HG03521 (cell line): Measurements from ENCODE around the gene TAP2.

Experiments
- ATAC-seq: cut with Tn5 transposase; IDR thresholded peaks from one replicate; pipeline ENCODE4 v1.9.1; 2021; ENCODE audit warnings: mild to moderate bottlenecking, moderate library complexity; ENCODE audit not compliant: unreplicated experiment

The TAP2 gene

GRCh38 chr6:32796848-32797776 lies 41.4 kb downstream of the TAP2 start:
- no peak for ATAC-seq

DNA sequence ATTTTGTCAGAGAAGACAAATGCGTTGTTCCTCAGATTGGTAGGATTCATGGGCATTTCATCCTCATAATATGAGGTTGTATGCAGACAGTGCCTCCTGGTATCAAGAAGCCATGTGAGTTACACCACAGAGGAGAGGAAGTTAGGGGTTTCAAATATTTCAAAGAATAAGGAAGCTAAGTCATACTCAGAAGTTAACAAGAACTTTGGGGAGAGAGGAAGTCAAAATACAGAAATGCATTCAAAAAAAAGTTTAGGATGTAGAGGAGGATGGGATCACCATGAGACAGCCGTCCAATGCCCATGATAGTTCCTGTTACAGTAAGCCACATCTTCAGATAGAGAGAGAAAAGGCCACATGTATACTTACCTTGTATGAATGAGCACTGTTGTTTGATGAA lies 44.0 kb downstream of the TAP2 start:
- no peak for ATAC-seq

GRCh38 chr6:32792901-32793435 lies 45.6 kb downstream of the TAP2 start:
- ATAC-seq = no peak

- no peak for ATAC-seq
These were observed 48.2 kb downstream of the TAP2 start for GRCh38 chr6:32790306-32790705.
